GM12864 (cell line): ENCODE measurements around the gene NOPCHAP1.
"Not testable (repeated sequence)": the region's sequence is repeated elsewhere in the genome, so short reads cannot be mapped to it uniquely, and the experiment has no call there.

ENCODE experiments used
- DNase-seq: peaks from one replicate; pipeline ENCODE4 v3.0.0-alpha.2; 2011; ENCODE audit warnings: low read depth
- H3K4me3 ChIP-seq: 2 replicates; pipeline ENCODE4 v1.5.1; 2011; ENCODE audit warnings: mild to moderate bottlenecking, low read depth, low read length, control low read depth
- CTCF ChIP-seq: IDR thresholded peaks from 2 replicates; pipeline ENCODE4 v1.5.1; 2011; ENCODE audit warnings: low read depth, mild to moderate bottlenecking, moderate library complexity, low read length, control low read depth, inconsistent platforms; ENCODE audit errors: missing control alignments

Gene NOPCHAP1

DNA sequence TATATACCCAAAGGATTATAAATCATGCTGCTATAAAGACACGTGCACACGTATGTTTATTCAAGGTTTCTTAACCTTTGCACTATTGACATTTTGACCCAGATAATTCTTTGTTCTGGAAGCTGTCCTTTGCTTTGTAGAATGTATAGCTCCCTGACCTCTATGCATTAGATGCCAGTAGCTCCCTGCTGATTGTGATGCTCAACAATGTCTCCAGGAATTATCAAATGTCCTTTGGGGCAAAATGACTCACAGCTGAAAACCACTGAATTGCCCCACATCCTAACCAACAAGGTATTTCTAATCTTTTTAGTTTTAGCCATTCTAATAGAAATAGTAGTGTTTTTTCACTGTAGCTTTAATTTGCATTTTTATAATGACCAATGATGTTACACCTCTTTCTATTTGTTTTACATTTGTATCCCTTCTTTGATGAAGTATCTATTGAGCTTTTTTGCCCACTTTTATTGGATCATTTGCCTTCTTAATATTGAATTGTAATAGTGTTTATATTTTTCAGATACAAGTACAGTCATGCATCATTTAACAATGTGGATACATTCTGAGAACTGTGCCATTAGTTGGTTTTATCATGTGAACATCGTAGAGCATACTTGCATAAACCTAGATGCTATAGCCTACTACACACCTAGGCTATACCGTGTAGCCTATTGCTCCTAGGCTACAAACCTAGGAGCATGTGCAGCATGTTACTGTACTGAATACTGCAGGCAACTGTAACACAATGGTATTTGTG lies 10.4 kb upstream of the NOPCHAP1 start:
- TF ChIP-seq CTCF = no peak

DNA sequence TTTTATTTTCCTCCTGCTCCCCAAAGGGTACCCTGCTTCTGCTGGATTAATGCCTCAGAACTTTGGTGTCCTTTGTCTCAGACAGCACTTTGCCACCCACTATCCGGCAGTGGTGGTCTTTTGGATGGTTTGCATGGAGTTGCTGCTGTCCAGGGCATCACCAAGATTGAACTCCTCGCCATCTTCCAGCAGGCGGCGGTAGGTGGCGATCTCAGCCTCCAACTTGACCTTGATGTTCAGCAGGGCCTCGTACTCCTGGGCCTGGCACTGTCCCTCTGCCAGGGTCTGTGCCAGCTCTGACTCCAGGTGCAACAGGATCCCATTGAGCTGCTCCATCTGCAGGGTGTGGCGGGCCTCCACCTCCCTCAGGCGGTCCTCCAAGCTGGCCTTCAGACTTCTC lies 9.4 kb upstream of the NOPCHAP1 start:
- no peak for DNase-seq
- no peak overlapping the region for H3K4me3 ChIP-seq
- TF ChIP-seq CTCF = no peak

More for the DNA sequence above, 10.4 kb upstream of the NOPCHAP1 start:
- no peak for DNase-seq
- no peak overlapping the region for H3K4me3 ChIP-seq

- DNase-seq = not testable (repeated sequence)
Measured at GRCh38 chr12:104977688-104978087, 8.4 kb upstream of the NOPCHAP1 start.

DNA sequence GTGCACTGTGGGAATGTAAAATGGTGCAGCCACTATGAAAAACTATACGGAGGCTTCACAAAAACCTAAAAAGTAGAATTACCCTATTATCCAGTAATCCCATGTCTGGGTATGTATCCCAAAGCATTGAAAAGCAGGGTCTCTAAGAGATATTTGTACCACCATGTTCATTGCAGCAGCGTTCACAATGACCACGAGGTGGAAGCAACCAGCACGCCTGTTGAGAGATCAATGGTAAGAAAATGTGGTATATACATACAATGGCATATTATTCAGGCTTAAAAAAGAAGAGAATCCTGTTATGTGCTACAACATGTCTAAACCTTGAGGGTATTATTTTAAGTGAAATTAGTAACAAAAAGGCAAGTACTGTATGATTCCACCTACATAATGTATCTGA lies 910 bp upstream of the NOPCHAP1 start:
- peak overlapping the region; percentile 95 for H3K4me3 ChIP-seq
- DNase-seq = no peak
- peak; percentile 55 for TF ChIP-seq CTCF

More at GRCh38 chr12:104977688-104978087, 8.4 kb upstream of the NOPCHAP1 start:
- not testable (repeated sequence) for H3K4me3 ChIP-seq

DNA sequence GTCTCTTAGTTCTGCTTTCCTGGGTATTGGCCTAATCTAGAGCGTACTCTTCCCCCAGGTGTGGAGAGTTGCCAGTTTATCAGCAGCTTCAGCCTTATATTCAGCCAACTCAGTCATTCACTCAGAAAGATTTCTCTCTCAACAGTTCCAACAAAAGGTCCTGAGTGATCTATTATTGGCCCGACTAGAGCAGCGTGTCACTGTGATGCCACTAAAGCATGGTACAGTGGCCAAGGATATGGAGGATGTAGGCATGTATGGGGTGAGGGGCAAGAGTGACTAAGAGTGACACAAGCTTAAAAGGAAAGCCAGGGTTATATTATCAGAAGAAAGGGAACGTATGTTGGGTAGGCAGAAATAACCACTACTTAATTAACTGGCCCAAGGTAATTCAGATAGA lies 4.8 kb downstream of the NOPCHAP1 start:
- H3K4me3 ChIP-seq = no peak overlapping the region
- no peak for DNase-seq
- no peak for TF ChIP-seq CTCF

- no peak overlapping the region for H3K4me3 ChIP-seq
- no peak for TF ChIP-seq CTCF
- DNase-seq = no peak
Measured at GRCh38 chr12:104991565-104992128, 5.5 kb downstream of the NOPCHAP1 start.

GRCh38 chr12:104994336-104994735 lies 8.2 kb downstream of the NOPCHAP1 start:
- no peak overlapping the region for H3K4me3 ChIP-seq
- no peak for DNase-seq
- no peak for TF ChIP-seq CTCF
